Hippocampal formation (tissue), 2 donors: Measurements from ENCODE around the gene SYCE1.
"Not testable (repeated sequence)": the region's sequence is repeated elsewhere in the genome, so short reads cannot be mapped to it uniquely, and the experiment has no call there.

ENCODE experiments used
- DNase-seq, 2 donors: peaks; one replicate each; lab custom pipeline; 2025; lab: John Stamatoyannopoulos, UW

SYCE1 gene

DNA sequence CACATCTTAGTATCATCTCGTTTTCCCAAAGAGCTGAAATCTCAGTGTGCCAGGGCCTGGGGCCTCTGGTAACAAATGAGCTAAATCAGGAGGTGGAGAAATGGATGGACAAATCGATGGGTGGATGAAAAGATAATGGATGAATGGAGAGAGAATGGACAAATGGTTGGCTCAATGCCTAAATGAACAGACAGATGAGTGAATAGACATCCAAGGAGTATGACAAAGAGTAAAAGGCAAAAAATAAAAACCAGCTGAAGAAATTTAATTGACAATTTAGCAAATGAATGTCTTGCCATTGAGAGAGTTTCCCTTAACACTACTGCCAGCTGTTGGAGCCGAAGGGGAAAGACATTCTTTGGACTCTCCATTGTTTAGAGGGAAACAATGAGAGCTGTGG, 8.0 kb downstream of the SYCE1 start:
- no peak for DNase-seq

DNA sequence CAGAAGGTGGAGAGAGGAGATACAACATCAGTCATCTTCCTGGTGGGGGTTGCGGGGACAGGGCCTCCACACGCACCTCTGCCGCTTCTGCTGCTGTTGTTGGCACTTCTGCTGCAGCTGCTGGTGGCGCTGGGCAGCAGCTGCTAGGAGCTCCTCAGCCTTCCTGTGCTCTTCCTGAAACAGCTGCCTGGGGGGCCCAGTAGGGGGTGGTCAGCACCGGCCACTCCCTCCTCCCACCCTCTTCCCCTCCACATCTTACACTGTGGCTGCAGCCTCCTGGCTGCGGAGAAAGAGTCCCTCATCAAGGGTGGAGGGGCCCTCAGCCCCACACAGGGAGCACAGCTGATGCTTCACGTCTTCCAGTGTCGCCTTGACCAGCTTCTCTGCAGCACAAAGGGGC, 9.9 kb downstream of the SYCE1 start:
- no peak for DNase-seq

DNA sequence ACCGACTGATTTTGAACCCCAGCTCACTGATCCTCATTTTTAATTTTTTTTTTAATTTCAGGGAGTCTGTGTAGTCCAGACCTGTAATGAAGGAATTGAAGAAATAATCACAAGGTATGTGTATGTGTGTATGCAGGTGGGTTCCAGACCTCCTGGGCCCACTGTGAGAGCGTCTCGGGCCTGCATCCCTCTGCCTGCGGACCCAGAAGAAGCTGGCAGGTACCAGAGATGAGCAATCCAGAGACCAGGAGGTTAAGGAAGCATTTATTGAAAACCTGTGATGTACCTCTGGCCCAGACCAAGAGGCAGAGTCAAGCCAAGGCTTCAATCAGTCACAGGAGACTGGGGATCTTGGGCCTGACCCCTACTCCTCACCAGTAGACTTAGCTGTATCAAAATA, 10.8 kb downstream of the SYCE1 start:
- no peak for DNase-seq

DNA sequence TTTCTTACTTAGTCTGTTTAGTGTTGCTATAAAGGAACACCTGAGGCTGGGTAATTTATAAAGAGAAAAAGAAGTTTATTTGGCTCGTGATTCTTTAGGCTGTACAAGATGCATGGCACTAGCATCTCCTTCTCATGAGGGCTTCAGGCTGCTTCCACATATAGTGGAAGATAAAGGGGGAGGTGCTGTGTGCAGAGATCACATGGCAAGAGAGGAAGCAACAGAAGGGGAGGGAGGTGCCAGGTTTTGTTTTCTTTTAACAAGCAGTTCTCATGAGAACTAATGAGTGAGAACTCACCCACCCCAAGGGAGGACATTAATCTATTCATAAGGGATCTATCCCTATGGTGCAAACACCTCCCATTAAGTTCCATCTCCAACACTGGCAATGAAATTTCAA, 20.9 kb downstream of the SYCE1 start:
- DNase-seq: no peak

DNA sequence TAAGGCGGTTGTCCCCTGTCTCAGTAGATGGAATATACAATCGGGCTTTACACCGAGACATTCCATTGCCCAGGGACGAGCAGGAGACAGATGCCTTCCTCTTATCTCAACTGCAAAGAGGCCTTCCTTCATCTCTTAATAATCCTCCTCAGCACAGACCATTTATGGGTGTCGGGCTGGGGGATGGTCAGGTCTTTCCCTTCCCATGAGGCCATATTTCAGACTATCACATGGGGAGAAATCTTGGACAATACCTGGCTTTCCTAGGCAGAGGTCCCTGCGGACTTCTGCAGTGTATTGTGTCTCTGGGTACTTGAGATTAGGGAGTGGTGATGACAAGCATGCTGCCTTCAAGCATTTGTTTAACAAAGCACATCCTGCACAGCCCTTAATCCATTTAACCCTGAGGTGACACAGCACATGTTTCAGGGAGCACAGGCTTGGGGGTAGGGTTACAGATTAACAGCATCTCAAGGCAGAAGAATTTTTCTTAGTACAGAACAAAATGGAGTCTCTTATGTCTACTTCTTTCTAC, 23.9 kb downstream of the SYCE1 start:
- not testable (repeated sequence) for DNase-seq

DNA sequence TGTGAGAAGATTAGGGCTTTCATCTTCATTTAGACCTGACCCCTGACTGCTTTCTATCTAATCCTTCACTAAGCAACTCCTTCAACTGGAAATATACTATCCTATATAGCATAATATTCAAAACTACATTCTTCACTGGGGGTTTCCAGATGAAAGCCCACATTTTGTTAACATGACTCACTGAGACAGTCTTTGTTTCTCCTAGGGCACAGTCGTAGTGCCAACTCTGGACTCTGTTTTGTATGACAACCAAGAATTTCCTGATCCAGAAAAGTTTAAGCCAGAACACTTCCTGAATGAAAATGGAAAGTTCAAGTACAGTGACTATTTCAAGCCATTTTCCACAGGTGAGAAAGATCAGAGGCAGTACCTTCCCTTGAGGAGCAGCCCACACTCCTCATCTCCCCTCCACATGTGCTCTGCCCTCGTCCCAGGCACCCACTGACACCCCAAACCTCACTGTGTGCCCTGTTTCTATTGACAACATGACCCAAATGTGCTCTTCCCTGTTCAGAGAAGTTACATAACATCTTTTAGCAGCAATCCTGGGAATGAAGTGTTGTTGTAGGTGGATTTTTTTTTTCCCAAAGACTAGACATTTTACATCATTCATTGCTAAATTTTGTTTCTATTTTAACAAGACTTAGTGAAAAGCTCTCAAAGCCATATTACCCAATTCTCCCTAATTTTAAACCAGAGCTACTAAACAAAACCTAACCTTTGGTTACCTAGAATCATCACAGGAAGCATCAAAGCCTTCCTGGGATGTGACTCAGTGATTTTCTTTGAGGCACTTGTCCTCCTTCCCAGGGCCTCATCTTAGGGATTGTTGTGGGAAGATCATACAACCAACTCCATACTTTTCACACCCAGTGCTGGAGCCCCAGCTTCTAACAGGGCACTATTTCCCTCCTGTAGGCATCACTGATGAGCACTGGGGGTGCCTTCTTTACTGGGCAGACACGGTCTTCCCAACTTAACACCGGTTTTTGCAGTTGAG, 27.5 kb downstream of the SYCE1 start:
- no peak for DNase-seq

DNA sequence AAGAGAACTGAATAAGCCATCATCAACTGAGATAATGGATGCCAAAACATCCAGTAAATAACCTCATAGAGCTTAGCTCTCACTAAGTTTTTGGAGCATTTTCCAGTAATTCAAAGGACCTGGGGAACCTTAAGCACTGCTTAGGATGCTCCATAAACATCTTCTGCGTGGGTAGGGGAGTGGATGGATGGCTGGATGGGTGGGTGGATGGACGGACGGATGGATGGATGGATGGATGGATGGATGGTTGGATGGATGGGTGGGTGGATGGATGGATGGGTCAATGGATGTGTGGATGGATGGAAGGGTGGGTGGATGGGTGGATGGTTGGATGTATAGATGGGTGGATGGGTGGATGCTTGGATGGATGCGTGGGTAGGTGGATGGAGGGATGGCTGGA, 29.2 kb downstream of the SYCE1 start:
- DNase-seq: no peak

DNA sequence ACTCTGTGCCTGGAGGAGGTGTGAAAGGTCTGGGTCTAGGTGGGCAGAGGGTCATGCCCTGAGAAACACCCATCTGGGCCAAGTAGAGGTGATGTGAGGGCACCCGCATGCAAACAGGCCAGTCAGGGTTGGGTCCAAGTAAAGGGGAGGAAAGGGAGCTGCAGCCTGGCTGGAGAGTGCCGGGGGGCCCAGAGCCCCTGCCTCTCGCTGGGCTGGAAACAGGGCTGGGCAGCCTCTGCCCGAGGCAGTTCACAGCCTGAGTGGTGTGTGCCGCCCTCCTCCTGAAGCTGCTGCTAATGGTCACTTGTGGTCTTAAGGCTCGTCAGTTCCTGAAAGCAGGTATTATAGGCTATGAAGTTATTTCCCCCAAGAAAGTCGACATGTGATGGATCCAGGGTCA, 31.0 kb downstream of the SYCE1 start:
- DNase-seq: no peak

DNA sequence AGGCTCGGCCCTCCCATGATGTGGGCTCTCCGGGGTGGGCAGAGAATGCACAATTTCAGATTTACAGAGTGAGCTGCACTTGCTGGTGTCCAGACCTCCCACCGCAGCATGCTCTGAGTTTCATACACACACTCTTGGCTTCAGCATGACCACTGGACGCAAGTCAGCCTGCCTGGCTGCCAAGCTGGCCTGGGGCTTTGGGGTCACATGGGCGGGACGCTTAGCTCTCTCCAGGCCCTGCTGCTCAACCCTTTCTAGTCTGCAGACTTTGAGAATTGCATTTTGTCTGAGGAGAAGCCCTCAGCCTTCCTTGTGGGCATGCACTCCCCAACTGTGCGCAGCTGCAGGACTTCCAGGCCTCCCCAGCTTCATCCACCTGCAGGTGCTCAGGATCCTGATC, 32.5 kb downstream of the SYCE1 start:
- no peak for DNase-seq

DNA sequence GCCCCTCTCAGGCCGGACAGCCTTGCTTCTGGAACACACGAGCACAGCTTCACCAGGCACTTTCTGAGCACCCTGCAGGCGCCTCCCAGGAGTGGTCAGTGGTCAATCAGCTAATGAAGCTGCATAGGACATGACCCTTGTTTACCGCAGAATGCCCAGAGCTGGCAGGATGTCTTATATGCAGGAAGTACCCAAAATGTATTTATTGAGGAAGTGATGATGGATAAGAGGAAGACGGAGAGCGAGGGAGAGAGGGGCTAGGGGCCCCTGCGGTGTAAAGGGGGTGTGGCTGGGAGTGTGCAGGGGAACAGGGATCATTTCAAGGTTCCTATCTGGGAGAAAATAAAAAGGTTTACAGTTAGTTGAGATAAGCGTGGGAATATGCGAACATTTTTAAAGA, 34.9 kb downstream of the SYCE1 start:
- no peak for DNase-seq

DNA sequence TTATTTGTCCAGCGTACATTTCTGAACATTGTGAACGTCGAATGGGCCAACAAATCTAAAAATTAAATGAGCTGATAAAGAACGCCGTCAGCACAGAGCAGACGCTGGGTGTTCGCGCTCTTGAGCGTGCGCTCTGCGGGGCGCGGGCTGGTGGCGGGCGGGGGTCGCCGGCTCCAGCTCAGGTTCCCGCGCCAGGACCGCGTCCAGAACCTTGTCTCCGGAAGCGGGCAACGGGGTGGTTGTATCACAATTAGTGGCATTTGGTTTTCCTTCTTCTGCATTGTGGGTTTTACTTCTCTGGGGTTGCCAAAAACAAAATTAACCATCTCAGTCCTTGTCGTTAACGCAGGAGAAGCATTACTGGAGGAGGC, 35.8 kb downstream of the SYCE1 start:
- no peak for DNase-seq

DNA sequence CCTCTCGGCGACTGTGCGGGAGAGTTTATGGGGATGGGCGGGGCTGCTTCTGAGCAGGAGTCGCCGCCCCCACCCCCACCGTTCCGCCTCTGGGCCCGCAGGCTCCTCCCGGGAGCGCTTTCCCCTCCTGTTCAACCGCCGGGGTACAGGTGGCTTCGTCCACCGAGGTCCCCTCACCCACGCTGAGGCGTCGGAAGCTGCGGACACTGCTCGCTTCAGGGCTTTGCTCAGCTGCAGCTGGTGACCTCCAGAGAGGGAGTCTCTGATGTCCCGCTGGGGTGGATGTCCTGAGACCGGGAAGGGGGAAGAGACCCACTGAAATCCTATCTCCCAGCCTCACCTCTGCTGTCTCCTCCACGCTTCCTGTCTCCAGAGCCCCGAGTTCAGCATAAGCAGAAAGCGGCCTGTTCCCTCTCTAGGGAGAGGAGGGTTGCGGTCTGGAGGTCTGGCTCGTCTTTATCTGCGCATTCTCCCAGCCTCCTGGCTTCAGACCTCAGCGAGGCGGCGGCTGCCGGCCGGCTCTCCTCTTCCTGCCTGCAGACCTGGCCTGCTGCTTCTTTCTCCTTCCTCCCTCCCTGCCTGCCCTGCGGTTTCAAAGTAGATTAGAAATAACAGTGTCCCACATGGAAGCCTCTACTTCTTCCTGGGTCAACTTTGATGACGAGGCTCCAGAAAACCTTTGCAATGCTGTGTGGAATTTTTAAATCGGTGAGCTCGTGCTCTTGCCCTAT, 36.4 kb downstream of the SYCE1 start:
- DNase-seq: no peak

DNA sequence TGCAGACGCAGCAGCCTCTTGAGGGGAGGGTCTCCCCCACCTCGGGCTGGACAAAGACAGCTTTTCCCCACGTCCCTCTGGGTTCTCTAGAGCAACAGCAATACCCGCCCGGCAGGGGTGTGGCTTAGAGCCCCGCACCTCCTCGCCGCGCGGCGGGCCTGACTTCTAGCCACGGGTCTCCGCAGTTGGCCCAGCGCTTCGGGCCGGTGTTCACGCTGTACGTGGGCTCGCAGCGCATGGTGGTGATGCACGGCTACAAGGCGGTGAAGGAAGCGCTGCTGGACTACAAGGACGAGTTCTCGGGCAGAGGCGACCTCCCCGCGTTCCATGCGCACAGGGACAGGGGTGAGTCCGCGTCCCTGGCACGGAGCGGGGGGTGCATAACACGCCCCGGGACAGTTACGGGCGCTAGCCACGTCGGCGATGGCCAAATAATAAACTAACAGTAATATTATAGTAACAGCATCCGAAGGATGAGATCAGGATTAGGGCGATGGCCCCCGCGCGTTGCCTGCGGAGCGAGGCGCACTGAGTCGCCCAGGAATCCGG, 37.0 kb downstream of the SYCE1 start:
- DNase-seq: no peak

DNA sequence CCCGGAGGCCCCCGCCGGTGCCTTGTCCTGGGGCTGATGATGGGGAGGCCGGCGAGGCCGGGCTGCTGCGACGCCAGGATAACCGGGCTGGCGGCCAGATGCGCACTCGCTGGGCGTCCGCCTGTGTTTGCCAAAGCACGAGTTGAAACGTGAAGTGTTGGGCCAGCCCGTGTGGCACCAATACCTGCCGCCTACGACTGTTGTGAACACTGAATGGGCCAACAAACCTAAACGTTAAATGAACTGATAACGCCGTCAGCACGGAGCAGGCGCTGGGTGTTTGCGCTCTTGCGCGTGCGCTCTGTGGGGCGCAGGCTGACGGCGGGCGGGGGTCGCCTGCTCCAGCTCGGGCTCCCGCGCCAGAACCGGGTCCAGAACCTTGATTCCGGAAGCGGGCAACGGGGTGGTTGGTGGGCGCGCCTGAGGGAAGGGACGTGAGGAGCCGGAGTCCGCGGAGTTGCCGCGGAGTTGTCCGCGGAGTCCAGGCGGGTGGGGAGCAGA, 37.6 kb downstream of the SYCE1 start:
- DNase-seq: no peak

DNA sequence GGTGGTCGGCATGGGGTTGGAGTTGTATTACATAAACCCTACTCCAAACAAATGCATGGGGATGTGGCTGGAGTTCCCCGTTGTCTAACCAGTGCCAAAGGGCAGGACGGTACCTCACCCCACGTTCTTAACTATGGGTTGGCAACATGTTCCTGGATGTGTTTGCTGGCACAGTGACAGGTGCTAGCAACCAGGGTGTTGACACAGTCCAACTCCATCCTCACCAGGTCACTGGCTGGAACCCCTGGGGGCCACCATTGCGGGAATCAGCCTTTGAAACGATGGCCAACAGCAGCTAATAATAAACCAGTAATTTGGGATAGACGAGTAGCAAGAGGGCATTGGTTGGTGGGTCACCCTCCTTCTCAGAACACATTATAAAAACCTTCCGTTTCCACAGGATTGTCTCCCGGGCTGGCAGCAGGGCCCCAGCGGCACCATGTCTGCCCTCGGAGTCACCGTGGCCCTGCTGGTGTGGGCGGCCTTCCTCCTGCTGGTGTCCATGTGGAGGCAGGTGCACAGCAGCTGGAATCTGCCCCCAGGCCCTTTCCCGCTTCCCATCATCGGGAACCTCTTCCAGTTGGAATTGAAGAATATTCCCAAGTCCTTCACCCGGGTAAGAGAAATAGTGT, 38.3 kb downstream of the SYCE1 start, which contains the start of gene CYP2E1:
Gene CYP2E1, plus strand, starts transcription at position 407 of the 632 bp plus-strand sequence. Its CDS starts 33 bp downstream, at position 440.
- DNase-seq: no peak

DNA sequence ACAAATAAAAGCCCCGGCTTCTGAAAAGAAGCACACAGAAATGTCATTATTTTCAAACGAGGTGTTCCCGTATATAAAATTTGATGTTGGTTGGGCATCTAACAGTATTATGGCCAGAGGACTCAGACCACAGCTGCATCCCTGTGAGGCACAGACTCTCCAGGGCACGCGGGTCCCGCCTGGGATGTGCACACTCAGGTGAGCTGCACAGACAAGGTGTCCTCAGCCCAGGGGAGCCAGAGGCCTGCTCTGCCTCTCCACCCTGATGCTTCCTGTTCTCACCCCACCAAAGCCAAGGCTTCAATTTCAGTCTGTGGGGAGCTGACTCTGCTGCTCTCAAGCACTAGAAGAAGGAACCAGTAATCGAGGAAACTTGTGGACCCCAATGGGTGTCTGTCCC, 39.9 kb downstream of the SYCE1 start:
- no peak for DNase-seq

DNA sequence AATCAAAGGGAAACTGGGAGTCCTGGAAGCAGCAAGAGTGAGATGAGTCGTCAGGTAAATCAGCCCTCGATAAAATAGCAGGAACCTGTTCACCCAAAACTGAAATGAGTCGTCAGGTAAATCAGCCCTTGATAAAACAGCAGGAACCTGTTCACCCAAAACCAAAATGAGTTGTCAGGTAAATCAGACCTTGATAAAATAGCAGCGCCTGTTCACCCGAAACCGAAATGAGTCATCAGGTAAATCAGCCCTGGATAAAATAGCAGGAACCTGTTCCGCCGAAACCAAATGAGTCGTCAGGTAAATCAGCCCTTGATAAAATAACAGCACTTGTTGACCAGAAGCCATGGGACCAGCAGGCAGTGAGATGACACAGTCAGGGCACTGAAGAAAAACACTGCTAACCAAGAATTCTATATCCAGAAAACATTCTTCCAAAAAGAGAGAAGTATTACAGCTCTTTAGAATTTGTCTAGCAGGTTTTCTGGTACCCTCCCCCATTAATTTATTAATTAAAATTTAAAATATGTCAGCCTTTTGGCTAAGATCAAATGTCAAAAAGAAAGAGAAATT, 41.7 kb downstream of the SYCE1 start:
- no peak for DNase-seq

DNA sequence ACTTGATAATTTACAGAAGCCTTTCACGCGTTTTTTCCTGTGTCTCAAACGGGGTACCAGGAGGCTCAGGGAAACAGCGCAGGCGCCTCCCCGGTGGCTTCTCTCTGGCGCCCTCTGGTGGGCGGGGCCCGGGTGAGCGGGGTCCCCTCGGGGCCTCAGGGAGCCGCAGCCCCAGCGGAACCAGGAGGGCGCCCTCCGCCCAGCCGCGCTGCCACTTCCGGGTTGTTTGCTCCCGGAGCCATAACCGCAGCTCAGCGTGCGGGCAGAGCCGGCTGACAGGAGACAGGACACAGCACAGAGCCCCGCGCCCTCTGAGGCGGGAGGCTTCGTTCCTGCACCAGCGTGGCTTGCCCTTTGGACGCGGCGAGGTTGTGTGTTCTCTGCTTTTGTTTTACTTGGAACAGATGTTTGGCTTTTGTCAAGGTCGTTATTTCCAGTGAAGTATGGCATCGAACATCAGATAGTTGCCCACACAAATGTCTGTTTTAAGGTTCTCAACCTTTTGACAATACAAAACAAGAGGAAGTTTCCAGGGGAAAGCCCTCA, 45.1 kb downstream of the SYCE1 start:
- DNase-seq: peak; percentile 26 to 79

DNA sequence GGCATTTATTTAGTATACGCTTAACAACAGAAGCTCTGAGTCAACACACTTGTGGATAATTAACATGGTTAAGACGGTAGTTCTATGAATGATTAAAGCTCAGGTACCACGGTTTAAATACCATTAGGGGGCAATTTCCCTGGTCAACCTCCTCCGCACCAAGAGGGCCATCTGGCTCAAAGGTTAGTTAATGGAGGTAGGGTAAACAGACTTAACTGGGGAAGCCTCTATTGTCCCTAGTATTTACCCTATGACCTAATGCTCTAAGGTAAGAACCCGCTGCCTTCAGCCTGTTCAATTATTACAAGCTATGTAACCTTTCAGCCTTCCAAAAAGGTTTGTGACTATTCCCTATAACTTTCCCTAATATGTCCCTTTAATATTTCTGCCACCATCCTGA, 46.9 kb downstream of the SYCE1 start:
- not testable (repeated sequence) for DNase-seq

DNA sequence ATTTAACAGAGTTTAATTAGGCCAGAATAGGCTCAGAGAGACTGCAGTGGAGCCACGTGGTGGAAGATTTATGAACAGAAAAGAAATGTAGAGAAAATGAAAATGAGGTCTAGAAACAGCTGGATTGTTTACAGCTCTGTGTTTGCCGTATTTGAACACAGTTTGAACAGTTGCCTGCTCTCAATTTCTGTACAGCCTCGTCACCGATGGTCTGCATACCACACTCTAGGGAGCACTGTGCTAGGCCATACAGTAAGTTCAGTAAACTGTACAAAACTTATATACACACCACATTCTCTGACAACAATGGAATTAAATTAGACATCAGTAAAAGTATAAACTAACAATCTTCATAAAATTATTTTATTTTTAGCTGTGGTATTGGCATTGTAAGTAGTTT, 49.3 kb downstream of the SYCE1 start:
- DNase-seq: no peak

DNA sequence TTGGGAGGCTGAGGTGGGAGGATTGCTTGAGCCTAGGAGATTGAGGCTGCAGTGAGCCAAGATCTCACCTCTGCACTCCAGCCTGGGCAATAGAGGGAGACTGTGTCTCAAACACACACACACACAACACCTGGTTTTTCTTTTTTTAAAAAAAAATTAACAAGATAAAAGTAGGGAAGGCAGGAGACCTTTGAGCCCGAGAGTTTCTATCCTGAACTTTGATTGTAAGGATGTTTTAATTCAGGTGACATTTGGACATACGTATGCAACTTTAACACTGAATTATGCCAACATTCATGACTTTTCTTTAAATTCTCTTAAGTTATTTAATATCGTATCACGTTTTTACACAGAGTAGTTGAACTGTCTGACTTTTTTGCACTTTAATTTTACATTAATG, 49.9 kb downstream of the SYCE1 start:
- DNase-seq: no peak
